ENCODE results near the gene MAPK8IP3. TPM values are rescaled to one million over a fixed set of nuclear protein-coding genes. Genes with fewer than 3 reads are reported as not detected.

Gene MAPK8IP3
- total and polyA plus RNA-seq, 2 donors (not counting 1 experiment from before 2014, with no cell fraction given) = 249 to 340 TPM

DNA sequence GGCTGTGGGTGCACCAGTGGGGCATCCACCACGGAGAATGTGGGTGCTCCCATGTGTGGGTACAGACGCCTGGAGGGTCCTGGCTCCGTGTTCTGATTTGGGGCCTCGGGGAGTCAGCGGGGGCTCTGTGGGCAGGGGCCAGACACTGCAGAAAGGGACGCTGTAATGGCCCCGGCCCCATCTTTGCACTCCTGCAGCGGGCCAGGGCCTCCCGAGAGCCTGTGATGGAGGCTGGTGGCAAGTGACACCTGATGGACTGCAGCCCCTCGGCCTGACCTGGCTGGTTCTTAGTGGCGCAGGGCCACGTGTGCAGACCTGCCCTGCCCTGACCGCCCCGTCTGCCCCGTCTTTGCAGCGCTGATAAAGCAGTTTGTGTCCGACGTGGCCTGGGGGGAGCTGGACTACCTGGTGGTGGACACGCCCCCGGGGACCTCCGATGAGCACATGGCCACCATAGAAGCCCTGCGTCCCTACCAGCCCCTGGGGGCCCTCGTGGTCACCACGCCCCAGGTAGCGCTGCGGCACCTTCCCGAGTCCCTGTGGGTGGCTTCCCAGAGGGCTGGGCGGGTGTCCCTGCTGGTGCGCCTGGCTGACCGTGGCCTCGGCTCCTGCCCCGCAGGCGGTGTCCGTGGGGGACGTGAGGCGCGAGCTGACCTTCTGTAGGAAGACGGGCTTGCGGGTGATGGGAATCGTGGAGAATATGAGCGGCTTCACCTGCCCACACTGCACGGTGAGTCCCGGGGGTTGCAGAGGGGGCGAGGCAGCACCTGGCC, 81.5 kb downstream of the MAPK8IP3 start:
- DNase-seq (no peak), ATAC-seq (ENCODE audit: low read depth) (no peak)
- Mint-ChIP-seq H3K27me3 (no peaks in the 10 kb centered on the region), H3K4me3 (no peak overlapping the region), H3K4me1 (peaks cover 10% of the 10 kb centered on the region), H3K9me3 (ENCODE audit: insufficient read depth) (no peaks in the 10 kb centered on the region), H3K27ac (no peak overlapping the region)
- Histone ChIP-seq H4K20me1 (ENCODE audit: control insufficient read depth, insufficient read depth, low read length, poor library complexity, severe bottlenecking) (peaks cover 57% of the 10 kb centered on the region), H3K27ac (ENCODE audit: low read length in 2 of 2) (no peak overlapping the region), H3K9ac (ENCODE audit: low read length) (no peak overlapping the region), H3K4me3 (ENCODE audit: control extremely low read depth in 1 of 5, extremely low read depth in 1 of 5, insufficient read depth in 1 of 5, low read depth in 2 of 5, low read length in 4 of 5) (no peak overlapping the region), H3K79me2 (ENCODE audit: control insufficient read depth, insufficient read depth, low read length) (peaks cover 63% of the 10 kb centered on the region), H2AFZ (ENCODE audit: insufficient read depth, low read depth, low read length, poor library complexity, severe bottlenecking) (no peak overlapping the region), H3K4me2 (replicated peaks; ENCODE audit: low read depth, low read length, poor library complexity, severe bottlenecking) (no peak overlapping the region), H3K9me3 (ENCODE audit: control extremely low read depth in 1 of 3, control insufficient read depth in 2 of 3, insufficient read depth in 1 of 3, low read length in 2 of 3) (no peaks in the 10 kb centered on the region), H3K27me3 (replicated peaks in 1 of 4; ENCODE audit: control extremely low read depth in 1 of 4, control insufficient read depth in 3 of 4, insufficient read depth in 4 of 4, low read length in 3 of 4) (no peaks in the 10 kb centered on the region), H3K4me1 (ENCODE audit: control insufficient read depth in 2 of 2, insufficient read depth in 2 of 2, low read length in 2 of 2) (peaks cover 0 to 12% of the 10 kb centered on the region in 2 donors), H3K36me3 (replicated peaks in 1 of 2; ENCODE audit: control extremely low read depth in 1 of 2, control insufficient read depth in 1 of 2, extremely low read depth in 1 of 2, insufficient read depth in 2 of 2, low read length in 1 of 2) (peaks cover 0 to 33% of the 10 kb centered on the region in 2 experiments)
- ChIA-PET POLR2A (interaction anchor here (0.5 kb wide), 1 partner anchor 15 kb away, joined by 3 read pairs; the partner anchor contains the start of genes EME2 and MRPS34), CTCF (no interaction called here)
- intact Hi-C loops (cut with micrococcal nuclease) = no loop called here
- WGBS (ENCODE audit: insufficient coverage) = 95% methylated on average over 44 of the region's 44 CpGs
- TF ChIP-seq EZH2 (IDR thresholded peaks at IDR 0.05; ENCODE audit: borderline replicate concordance, insufficient read depth, low read depth, low read length, poor library complexity, severe bottlenecking) (no peak), CTCF (IDR thresholded peaks at IDR 0.05) (no peak)

DNA sequence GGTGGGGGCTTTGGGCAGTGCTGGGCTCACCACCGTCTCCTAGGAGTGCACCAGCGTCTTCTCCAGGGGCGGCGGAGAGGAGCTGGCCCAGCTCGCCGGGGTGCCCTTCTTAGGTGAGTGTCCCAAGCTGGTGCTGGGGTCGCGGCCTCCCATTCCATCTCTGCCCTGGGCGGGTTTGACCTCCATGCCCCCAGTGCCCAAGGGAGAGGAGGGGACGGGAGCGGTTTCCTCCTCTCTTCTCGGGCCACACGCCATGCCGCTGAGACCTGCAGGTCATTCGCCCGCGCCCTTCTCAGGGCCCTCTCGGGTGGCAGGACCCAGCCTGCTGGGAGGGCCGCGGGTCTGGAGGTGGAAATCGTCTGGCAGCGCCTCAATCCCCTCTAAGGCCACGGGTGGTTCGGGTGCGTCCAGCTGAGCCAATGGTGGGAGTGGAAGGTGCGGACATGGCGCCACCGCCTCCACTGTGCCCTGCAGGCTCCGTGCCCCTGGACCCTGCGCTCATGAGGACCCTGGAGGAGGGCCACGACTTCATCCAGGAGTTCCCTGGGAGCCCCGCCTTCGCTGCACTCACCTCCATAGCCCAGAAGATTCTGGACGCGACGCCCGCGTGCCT, 82.2 kb downstream of the MAPK8IP3 start:
- H3K27ac Mint-ChIP-seq = no peak overlapping the region
- H3K9me3 ChIP-seq (ENCODE audit: control extremely low read depth in 1 of 3, control insufficient read depth in 2 of 3, insufficient read depth in 1 of 3, low read length in 2 of 3) = no peaks in the 10 kb centered on the region
- WGBS (ENCODE audit: insufficient coverage) = 95% methylated on average over 36 of the region's 38 CpGs
- no peak overlapping the region for H3K4me2 ChIP-seq (replicated peaks; ENCODE audit: low read depth, low read length, poor library complexity, severe bottlenecking)
- no peak overlapping the region for H2AFZ ChIP-seq (ENCODE audit: insufficient read depth, low read depth, low read length, poor library complexity, severe bottlenecking)
- peaks cover 57% of the 10 kb centered on the region for H4K20me1 ChIP-seq (ENCODE audit: control insufficient read depth, insufficient read depth, low read length, poor library complexity, severe bottlenecking)
- H3K4me3 Mint-ChIP-seq = no peak overlapping the region
- POLR2A ChIA-PET = no interaction called here
- H3K4me1 Mint-ChIP-seq = peaks cover 5% of the 10 kb centered on the region
- intact Hi-C loops (cut with micrococcal nuclease) = no loop called here
- no peak overlapping the region for H3K9ac ChIP-seq (ENCODE audit: low read length)
- TF ChIP-seq EZH2 (IDR thresholded peaks at IDR 0.05; ENCODE audit: borderline replicate concordance, insufficient read depth, low read depth, low read length, poor library complexity, severe bottlenecking) (no peak), CTCF (IDR thresholded peaks at IDR 0.05) (no peak)
- peaks cover 63% of the 10 kb centered on the region for H3K79me2 ChIP-seq (ENCODE audit: control insufficient read depth, insufficient read depth, low read length)
- no peak for DNase-seq
- no peaks in the 10 kb centered on the region for H3K27me3 Mint-ChIP-seq
- no peak overlapping the region for H3K4me3 ChIP-seq (ENCODE audit: control extremely low read depth in 1 of 5, extremely low read depth in 1 of 5, insufficient read depth in 1 of 5, low read depth in 2 of 5, low read length in 4 of 5)
- peaks cover 0 to 11% of the 10 kb centered on the region in 2 donors for H3K4me1 ChIP-seq (ENCODE audit: control insufficient read depth in 2 of 2, insufficient read depth in 2 of 2, low read length in 2 of 2)
- H3K27me3 ChIP-seq (replicated peaks in 1 of 4; ENCODE audit: control extremely low read depth in 1 of 4, control insufficient read depth in 3 of 4, insufficient read depth in 4 of 4, low read length in 3 of 4) = no peaks in the 10 kb centered on the region
- H3K9me3 Mint-ChIP-seq (ENCODE audit: insufficient read depth) = no peaks in the 10 kb centered on the region
- H3K27ac ChIP-seq (ENCODE audit: low read length in 2 of 2) = no peak overlapping the region
- ATAC-seq (ENCODE audit: low read depth) = no peak
- peaks cover 0 to 33% of the 10 kb centered on the region in 2 experiments for H3K36me3 ChIP-seq (replicated peaks in 1 of 2; ENCODE audit: control extremely low read depth in 1 of 2, control insufficient read depth in 1 of 2, extremely low read depth in 1 of 2, insufficient read depth in 2 of 2, low read length in 1 of 2)
- CTCF ChIA-PET = no interaction called here
